ENCODE results near the gene PI4KB.

PI4KB gene

GRCh38 chr1:151311011-151311410, 16.2 kb downstream of the PI4KB start:
- no peak for DNase-seq

GRCh38 chr1:151309811-151310323, 17.3 kb downstream of the PI4KB start:
- DNase-seq: no peak

DNA sequence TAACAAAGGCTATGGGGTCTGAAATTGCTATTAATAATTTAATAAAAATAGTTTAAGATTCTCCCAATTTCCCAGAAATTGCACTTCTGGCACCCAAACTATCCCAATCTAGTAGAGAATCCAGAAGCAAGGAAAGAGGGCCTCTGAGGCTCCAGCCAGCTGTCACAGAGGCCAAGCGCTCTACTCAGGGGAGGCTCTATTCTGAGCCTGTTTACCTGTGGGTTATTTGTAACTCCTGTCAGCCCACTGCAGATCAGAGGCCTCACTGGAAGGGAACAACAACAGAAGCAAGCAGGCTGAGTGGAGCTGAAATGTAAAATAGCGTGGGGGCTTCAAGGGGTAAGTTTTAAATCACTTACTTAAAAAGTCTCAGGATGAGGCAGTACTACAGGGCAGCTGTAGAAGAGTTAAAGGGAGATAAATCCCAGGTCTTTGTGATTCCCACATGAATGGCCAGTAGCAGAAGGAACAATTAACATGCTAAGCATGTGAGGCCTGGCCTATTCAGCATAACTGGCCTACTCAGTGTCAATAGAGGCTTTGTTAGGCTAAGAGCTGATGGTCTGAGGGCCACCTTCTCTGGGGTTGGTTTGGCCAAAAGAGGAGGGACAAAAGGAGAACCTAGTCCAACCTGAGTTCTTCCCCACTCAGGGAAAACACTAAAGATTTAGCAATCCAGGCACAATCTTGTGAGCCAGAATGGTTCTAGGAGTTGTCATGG, 32.3 kb downstream of the PI4KB start:
- DNase-seq: no peak

DNA sequence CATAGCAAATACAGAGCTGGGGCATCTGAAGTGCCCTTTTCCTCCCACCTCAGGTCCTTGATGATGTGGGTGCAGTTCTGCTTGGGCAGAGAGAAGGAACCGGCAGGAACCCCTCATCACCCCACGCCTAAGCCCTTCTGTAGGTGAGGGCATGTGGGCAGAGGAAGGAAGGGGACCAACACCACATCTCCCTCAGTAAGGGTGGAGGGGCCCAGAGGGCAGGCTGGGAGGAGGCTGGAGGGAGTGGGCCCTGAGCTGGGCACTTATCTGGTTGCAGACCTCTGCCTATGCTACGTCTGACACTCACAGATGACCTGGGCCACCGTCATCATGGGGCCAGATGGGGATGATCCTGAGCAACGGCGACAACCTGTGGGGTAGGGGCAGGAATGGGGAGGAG, 34.1 kb downstream of the PI4KB start:
- no peak for DNase-seq

- DNase-seq: no peak
Measured at GRCh38 chr1:151292207-151293030, 34.8 kb downstream of the PI4KB start.

DNA sequence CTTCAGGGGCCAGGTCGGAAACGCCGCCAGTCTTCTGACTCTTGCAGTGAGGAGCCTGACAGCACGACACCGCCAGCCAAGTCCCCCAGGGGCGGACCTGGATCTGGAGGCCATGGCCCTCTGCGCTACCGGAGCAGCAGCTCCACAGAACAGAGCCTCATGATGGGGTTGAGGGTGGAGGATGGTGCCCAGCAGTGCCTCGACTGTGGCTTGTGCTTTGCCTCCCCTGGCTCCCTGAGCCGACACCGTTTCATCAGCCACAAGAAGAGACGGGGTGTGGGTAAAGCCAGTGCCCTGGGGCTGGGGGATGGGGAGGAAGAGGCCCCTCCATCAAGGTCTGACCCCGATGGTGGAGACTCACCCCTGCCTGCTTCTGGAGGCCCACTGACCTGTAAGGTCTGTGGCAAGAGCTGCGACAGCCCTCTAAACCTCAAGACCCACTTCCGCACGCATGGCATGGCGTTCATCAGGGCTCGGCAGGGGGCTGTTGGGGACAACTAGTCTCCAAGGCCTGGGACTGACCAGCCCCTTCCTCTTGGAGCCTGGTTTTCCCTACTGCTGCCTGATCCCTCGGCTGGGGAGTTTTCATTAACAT, 36.4 kb downstream of the PI4KB start:
- no peak for DNase-seq

DNA sequence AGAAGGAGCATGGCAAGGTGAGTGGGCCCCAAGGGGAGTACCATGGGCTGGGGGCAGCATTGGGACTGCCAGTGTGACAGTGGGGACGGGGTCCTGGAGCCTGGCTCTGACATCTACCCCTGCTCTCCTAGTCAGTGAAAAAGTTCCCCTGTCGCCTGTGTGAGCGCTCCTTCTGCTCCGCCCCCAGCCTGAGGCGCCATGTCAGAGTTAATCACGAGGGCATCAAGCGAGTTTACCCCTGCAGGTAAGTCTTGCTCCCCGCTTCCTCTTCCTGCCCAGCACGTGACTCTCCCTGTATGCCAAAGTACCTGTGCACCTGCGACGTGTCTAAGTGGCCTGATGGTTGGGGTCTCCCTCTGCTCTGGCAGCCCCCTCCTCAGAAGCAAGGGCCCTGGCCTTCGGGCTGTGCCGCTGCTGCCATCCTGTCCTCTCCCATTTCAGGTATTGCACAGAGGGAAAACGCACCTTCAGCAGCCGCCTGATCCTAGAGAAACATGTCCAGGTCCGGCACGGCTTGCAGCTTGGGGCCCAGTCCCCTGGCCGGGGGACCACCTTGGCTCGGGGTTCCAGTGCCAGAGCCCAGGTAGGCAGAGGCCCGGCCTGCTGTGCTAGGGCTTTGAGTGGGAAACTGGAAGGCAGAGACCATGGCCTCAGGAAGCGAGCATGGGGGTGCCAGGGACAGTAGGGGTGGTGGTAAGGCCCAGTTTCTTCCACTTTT, 37.1 kb downstream of the PI4KB start:
- no peak for DNase-seq

DNA sequence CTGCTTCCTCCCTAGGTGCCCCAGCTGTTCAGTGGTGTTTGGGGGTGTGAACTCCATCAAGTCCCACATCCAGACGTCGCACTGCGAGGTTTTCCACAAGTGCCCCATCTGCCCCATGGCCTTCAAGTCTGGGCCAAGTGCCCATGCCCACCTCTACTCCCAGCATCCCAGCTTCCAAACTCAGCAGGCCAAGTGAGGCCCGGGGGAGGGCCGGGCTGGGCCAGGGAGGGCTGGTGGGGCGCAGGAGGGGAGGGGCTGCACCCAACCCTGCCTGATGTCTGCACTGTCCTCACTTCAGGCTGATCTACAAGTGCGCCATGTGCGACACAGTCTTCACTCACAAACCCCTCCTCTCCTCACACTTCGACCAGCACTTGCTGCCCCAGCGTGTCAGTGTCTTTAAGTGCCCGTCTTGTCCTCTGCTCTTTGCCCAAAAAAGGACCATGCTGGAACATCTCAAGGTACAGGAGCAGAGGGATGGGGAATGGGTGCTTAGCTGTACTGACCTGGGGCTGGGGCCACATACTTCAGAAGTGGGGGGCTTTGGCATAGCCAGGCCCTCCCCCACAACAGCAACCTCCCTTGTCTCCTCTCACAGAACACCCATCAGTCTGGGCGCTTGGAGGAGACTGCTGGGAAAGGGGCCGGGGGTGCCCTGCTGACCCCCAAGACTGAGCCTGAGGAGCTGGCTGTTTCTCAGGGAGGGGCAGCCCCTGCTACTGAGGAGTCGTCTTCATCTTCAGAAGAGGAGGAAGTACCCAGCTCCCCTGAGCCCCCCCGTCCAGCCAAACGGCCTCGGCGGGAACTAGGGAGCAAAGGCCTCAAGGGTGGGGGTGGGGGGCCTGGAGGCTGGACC, 37.9 kb downstream of the PI4KB start:
- no peak for DNase-seq

GRCh38 chr1:151288502-151288901, 38.7 kb downstream of the PI4KB start:
- no peak for DNase-seq

DNA sequence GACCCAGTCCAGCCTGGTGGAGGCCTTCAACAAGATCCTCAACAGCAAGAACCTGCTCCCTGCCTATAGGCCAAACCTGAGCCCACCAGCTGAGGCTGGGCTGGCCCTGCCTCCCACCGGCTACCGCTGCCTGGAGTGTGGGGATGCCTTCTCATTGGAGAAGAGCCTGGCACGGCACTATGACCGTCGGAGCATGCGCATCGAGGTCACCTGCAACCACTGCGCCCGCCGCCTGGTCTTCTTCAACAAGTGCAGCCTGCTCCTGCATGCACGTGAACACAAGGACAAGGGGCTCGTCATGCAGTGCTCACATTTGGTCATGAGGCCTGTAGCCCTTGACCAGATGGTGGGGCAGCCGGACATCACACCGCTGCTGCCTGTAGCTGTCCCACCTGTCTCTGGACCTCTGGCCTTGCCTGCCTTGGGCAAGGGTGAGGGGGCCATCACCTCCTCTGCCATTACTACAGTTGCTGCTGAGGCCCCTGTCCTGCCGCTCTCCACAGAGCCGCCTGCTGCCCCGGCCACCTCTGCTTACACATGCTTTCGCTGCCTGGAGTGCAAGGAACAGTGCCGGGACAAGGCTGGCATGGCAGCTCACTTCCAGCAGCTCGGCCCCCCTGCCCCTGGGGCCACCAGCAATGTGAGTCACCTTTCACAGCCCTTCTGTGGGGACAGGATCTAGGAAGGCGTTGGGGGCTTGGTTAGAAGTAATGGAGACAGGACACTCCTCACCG, 39.3 kb downstream of the PI4KB start:
- DNase-seq: no peak

- DNase-seq: no peak
Measured at GRCh38 chr1:151287341-151287699, 39.9 kb downstream of the PI4KB start.

- no peak for DNase-seq
Measured at GRCh38 chr1:151286619-151287340, 40.4 kb downstream of the PI4KB start.

DNA sequence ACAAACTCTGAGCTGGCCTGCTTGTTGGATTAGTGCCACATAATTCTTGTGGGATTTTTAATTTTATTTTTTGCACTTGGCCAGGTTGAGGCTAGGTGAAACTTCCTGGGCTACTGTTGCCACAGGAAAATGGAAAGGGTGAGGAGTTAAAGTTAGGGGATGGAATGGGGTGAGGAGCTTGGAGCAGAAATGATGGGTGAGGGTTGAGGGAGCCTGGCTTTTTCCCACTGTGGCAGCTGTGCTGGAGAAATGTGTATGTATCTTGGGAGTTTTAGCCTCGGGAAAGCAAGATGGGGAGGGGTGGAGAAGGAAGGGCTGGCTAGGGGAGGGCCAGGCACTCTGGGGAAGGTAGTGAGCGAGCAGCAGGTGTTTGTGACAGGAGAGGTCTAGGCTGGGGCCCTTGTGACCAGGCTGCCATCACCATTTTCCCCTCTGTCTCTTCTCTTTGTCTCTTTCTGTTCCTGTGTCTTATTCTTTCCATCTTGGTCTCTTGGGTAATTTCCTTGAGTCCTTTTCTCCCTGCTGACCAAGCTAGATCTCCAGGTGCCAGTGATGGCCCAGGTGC, 43.1 kb downstream of the PI4KB start:
- no peak for DNase-seq

DNA sequence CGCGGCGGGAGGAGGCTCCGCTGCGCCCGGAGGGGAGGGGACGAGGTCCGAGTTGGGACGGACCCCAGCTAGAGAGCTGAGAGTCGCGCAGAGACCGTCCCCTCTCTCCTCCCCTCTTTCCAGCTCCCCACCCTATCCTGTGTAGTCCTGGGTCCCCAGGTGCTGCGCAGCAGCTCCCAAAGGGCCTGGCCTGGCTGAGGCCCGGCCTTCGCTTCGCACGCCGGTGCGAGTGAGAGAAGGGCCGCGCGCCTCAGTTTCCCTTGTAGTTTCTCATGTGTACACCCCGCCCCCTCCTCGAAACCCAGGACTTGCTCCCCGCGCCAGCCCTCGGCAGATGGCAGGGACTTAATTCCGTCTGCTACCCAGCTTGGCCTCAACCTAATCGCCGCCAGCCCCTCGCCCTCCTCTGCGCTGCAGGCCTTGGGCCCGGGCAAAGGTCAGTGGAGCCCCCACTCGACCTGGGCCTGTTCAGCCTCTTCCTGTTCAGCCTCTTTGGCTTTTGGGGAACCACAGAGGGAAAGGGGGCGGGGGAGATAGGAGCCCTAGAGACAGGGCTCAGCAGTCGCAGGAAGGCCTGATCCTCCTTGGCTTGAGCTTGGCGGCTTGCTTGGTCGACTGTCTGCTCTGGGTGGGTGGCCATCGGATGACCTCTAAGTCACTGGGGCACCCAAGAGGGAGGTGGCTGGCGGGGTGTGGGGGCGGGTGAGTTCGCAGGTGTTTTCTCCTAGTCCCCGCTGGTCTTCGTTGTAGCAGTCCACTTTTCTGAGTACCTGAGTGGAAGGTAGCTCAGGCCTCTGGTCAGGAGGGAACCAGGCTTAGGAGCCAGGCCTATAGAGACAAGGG, 44.1 kb downstream of the PI4KB start:
- peak; percentile 29 for DNase-seq

- DNase-seq: peak; percentile 99
Measured at GRCh38 chr1:151281969-151282882, 45.0 kb downstream of the PI4KB start, which contains the start of gene ZNF687. Gene ZNF687, plus strand, starts transcription at chr1:151282299. Its CDS starts 3,993 bp downstream, at chr1:151286292.

- DNase-seq: peak; percentile 97
Measured at GRCh38 chr1:151281225-151281968, 45.8 kb downstream of the PI4KB start.

GRCh38 chr1:151277249-151277648, 50.0 kb downstream of the PI4KB start:
- no peak for DNase-seq

Data from CD4-positive, alpha-beta T cell treated with Interleukin-10 for 1 hour (primary cell).